GM21619 (cell line): ENCODE data around the gene HNRNPU.

Experiments used
- ATAC-seq: cut with Tn5 transposase; IDR thresholded peaks from one replicate; pipeline ENCODE4 v1.9.1; 2021; ENCODE audit not compliant: unreplicated experiment

HNRNPU gene

DNA sequence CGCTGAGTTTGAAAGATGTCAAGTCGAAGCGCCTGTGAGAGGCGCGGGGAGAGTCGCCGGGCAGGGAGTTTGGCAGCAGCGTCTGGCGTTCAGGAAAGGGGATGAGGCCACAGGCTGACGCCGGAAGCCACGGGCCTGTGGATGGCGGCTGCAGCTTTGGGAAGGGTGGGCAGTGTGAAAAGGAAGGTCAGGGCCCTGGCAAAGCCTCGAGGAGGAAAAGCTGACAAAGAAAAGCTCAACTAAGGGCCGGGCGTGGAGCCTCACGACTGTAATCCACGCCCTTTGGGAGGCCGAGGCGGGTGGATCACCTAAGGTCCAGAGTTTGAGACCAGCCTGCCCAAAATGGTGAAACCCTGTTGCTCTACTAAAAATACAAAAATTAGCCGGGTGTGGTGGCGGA is 54.1 kb downstream of the HNRNPU start:
- no peak for ATAC-seq

DNA sequence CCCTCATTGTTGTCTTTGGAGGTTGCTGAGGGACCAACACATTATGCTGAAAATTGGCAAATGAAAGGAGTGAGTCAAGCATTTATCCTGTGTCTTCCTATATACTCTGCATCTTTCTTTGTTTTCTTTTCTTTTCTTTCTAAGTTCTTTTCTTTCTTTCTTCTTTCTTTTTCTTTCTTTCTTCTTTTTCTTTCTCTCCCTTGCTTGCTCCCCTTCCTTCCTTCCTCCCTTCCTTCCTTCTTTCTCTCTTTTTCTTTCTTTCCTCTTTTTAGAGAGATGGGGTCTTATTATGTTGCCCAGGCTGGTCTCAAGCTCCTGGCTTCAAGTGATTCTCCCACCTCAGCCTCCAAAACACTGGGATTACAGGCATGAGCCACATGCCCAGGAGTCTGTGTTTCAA is 57.2 kb downstream of the HNRNPU start:
- no peak for ATAC-seq

DNA sequence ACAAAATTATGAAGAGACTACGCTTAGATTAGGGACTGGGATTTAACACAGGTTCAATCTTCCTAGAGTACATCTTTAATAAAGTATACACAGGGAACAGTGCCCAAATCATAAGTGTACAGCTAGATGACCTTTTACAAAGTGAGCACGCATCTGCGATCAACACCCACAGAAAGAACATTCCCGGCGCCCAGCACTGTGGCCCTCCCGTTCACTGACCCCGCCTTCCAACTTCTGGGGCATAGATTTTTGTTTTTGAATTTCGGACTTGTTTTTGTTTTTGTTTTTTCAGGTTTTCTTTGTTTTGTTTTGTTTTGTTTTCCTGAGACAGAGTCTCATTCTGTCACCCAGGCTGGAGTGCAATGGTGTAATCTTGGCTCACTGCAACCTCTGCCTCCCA is 59.5 kb downstream of the HNRNPU start:
- ATAC-seq = no peak

DNA sequence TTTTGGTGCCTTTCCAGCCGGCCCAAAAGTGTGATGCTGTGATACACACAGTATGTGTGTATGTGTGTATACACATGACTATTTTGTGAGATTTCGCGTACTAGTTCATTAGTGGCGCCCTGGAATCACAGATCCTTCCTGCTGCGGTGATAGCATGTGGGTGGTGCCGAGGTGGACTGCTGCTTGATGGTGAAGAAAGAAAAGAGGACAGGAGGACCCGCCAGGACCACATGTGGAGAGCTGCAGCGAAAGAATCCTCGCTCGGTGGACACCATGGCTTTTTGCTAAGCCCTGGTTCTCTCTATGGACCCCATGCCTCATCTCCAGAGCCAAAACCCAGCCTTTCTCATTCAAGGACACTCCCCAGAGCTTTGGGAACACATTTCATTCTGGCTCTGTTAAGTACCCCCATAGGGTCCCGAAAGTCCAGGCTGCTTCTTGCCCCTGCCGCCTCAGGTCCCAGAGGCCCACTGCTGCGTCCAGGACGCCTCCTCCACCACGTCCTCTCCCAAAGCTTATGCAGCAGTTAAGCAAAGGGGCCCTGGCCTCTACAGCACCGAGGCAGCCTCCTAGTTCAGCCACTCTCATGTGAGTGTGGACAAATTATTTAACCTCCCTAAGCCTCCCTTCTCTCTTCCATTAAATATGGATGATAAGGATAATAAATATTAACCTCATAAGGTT is 61.6 kb downstream of the HNRNPU start:
- ATAC-seq = no peak

DNA sequence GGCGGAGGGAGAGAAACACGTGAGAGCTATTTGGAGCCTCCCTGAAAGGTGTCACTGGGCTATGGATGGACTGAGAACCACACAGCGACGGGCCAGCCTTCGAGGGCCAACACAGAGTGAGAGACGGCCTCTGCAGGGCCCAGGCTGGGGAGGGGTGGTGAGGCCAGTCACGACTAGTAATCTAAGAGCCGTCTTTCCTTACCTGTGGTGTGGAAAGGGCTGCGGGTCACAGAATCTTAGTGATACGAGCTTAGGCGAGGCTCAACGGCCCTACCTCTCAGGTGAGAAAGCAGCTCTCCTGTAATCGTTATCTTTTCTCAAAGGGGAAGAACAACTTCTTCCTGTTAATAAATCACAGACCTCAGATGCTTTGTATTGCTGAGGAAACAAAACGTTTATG is 62.3 kb downstream of the HNRNPU start:
- no peak for ATAC-seq

DNA sequence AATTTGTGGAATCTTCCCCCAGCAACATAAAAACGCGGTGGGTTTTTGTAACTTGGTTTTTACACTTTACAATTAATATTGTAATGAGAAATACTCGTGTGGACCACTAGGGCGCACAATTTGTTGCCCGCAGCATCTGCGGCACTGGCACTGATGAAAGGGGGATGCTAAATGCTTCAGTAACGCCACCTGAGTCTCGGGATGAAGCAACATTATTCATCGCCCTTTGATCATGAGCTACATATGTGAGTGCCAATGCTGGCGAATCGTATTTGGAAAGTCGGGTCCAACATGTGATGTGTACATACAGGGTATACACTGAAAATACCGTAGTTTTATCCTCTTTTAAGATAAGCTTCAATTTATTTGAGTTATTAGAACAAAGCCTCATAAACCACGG is 63.1 kb downstream of the HNRNPU start:
- peak; percentile 83 for ATAC-seq

DNA sequence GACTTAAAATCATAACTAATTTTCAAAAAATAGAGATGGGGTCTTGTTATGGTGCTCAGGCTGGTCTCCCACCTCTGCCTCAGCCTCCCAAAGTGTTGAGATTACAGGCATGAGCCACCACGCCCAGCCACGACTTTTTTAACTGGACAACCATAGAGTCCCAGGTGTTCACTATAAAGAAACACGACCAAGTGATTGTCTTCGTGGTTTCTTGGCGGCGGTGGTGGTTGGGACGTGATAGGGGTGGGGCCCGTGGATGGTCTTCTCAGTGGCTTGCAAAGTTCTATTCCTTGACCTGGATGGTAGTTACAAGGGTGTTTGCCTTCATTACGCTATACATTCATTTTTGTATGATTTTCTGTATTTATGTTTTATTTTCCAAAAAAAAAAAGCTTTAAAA is 63.5 kb downstream of the HNRNPU start:
- ATAC-seq = peak; percentile 11
